IPS-11a (cell line): ENCODE data around the gene AMER3.

Experiments
- H3K4me3 ChIP-seq: one replicate; pipeline ENCODE4 v1.5.1; 2013; ENCODE audit warnings: low read depth, low read length, control low read depth

Gene AMER3

DNA sequence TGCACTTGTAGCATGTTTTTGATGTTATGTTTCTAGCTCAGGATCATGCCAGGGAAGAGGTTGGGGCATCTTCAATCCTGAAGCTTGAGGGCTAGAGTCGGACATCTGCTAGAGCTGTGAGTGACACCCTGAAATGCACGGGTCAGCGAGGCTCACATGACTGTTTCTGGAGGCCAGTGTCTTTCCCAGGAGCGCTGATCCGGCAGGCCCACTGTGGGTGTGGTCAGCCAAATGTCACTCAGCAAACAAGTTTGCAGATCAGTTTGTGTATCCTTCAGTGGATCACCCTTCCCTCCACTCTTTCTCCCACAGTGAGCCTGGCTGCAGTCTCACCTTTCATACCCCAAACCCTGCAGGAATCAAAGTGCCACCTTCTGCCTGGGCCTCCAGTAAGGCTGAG, 58.4 kb downstream of the AMER3 start:
- no peak overlapping the region for H3K4me3 ChIP-seq

DNA sequence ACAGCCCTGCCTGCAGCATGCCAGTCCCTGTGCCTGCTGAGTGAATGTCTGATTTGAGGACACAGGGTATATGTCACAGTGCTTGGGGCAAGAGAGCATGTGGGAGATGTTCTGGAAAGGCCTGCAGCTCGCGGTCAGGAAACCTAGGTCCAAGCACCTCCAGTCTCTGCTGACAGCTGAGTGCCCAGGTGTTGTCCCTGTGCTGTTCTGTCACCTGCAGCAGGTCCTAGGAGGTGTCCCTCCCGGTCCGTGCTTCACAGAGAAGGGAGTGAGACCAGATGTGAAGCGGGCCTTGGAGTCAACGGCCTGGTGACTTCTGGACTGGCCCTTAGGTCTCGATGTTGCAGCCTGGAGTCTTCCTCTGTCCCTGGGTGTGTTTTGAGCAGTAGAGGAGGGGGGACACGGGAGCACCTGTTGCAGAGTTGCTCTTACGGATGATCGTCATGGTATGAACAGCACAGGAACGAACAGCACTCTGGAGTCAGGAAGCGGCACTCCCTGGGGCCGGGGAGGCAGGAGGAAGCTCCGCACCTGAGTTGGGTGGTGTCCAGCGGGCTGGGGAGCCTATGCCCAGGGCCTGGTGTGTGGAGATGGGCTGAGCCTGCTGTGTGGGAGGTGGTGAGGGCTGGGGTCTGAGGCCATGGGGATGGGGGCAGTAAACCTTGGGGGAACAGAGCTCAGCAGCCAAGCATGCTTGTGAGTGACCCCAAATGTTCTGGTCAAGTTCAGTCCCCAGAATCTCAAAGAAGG, 59.8 kb downstream of the AMER3 start:
- no peak overlapping the region for H3K4me3 ChIP-seq
